DMS153 (cell line): Measurements from ENCODE around the gene DPY19L2.
"Not testable (repeated sequence)": the region's sequence is repeated elsewhere in the genome, so short reads cannot be mapped to it uniquely, and the experiment has no call there.

Experiments used
- DNase-seq: peaks from one replicate; lab custom pipeline; 2025; lab: John Stamatoyannopoulos, UW

The DPY19L2 gene

GRCh38 chr12:63658501-63658900, 9.8 kb downstream of the DPY19L2 start:
- DNase-seq = not testable (repeated sequence)

GRCh38 chr12:63656407-63656806, 11.9 kb downstream of the DPY19L2 start:
- not testable (repeated sequence) for DNase-seq

GRCh38 chr12:63655543-63656257, 12.6 kb downstream of the DPY19L2 start:
- DNase-seq = not testable (repeated sequence)

GRCh38 chr12:63654481-63654880, 13.8 kb downstream of the DPY19L2 start:
- not testable (repeated sequence) for DNase-seq

- not testable (repeated sequence) for DNase-seq
These were observed 18.8 kb downstream of the DPY19L2 start for GRCh38 chr12:63649517-63649916.

GRCh38 chr12:63643381-63644140, 24.7 kb downstream of the DPY19L2 start:
- DNase-seq = not testable (repeated sequence)

GRCh38 chr12:63624258-63624657, 44.0 kb downstream of the DPY19L2 start:
- not testable (repeated sequence) for DNase-seq

GRCh38 chr12:63615544-63615943, 52.7 kb downstream of the DPY19L2 start:
- not testable (repeated sequence) for DNase-seq

- not testable (repeated sequence) for DNase-seq
These were observed 57.0 kb downstream of the DPY19L2 start for GRCh38 chr12:63611285-63611684.

GRCh38 chr12:63609281-63609680, 59.0 kb downstream of the DPY19L2 start:
- not testable (repeated sequence) for DNase-seq

GRCh38 chr12:63604985-63605384, 63.3 kb downstream of the DPY19L2 start:
- DNase-seq = not testable (repeated sequence)

- not testable (repeated sequence) for DNase-seq
These were observed 73.5 kb downstream of the DPY19L2 start for GRCh38 chr12:63594828-63595227.

- DNase-seq = not testable (repeated sequence)
These were observed 83.9 kb downstream of the DPY19L2 start for GRCh38 chr12:63584426-63584825.

GRCh38 chr12:63583289-63583688, 85.0 kb downstream of the DPY19L2 start:
- DNase-seq = not testable (repeated sequence)

GRCh38 chr12:63577631-63578030, 90.7 kb downstream of the DPY19L2 start:
- DNase-seq = not testable (repeated sequence)

GRCh38 chr12:63572038-63572437, 96.3 kb downstream of the DPY19L2 start:
- not testable (repeated sequence) for DNase-seq

- not testable (repeated sequence) for DNase-seq
These were observed 109.8 kb downstream of the DPY19L2 start for GRCh38 chr12:63558445-63558844.

- DNase-seq = not testable (repeated sequence)
These were observed 116.9 kb downstream of the DPY19L2 start for GRCh38 chr12:63551397-63551796.

- DNase-seq = not testable (repeated sequence)
These were observed 119.3 kb downstream of the DPY19L2 start for GRCh38 chr12:63549034-63549433.

- not testable (repeated sequence) for DNase-seq
These were observed 122.9 kb downstream of the DPY19L2 start for GRCh38 chr12:63545298-63545916.

- not testable (repeated sequence) for DNase-seq
These were observed 129.6 kb downstream of the DPY19L2 start for GRCh38 chr12:63538656-63539055.

GRCh38 chr12:63537838-63538237, 130.5 kb downstream of the DPY19L2 start:
- not testable (repeated sequence) for DNase-seq
